ENCODE measurements around the gene RBBP6.
"Not testable (repeated sequence)": the region's sequence is repeated elsewhere in the genome, so short reads cannot be mapped to it uniquely, and the experiment has no call there.

RBBP6 gene

DNA sequence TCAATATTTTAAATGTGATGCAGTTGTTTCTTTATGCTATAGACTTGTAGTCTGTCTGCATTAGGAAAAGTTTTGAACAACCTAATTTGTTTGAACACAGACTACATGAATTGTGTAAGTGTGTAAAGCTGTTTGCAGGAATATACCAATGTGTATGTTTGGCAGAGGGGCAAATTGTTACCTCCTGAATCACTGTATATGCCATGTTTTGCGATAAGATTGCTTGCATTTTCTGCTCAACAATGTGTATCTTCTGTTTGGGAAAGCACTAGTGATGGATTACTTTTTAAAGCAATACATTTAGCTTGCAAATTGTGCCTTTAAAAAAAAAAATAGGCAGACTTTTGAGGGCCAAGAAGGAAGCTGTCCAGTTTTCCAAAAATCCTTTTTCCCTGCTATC is 14.6 kb downstream of the RBBP6 start:
- Histone ChIP-seq H3K36me3 (ENCODE audit: control insufficient read depth, insufficient read depth, low read length) (peaks cover 15% of the 10 kb centered on the region), H3K27ac (ENCODE audit: insufficient read depth, low read depth, low read length, poor library complexity, severe bottlenecking) (no peak overlapping the region), H3K27me3 (ENCODE audit: control insufficient read depth, insufficient read depth, low read length, poor library complexity, severe bottlenecking) (no peaks in the 10 kb centered on the region), H3K4me3 (ENCODE audit: insufficient read depth, low read depth, low read length) (no peak overlapping the region), H3K9me3 (ENCODE audit: control insufficient read depth, low read length) (no peaks in the 10 kb centered on the region), H3K4me1 (ENCODE audit: control insufficient read depth, insufficient read depth, low read length) (no peaks in the 10 kb centered on the region)
- 90 to 95% methylated on average over 1 of the region's 1 CpG for whole genome bisulfite sequencing, 2 experiments

DNA sequence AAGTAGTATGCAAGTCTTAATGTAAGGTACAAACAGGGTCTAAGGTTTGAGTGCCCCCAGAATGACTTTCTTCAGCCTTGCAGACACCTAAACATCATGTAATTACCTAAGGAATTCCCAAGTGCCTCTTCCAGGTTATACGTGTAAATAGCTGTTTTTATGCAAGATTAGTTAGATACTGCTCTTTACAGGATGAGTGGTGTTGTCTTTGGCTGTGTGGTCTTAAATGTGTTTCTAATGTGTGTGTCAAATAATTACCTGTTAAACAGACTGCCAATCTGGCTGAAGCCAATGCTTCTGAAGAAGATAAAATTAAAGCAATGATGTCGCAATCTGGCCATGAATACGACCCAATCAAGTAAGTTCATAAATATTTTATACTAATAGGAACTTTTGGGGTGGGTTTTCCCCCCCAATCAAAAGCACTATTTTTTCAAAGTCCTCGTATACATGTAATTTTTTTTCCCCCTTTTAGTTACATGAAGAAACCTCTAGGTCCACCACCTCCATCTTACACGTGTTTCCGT is 16.0 kb downstream of the RBBP6 start:
- no peaks in the 10 kb centered on the region for H3K27me3 ChIP-seq (ENCODE audit: control insufficient read depth, insufficient read depth, low read length, poor library complexity, severe bottlenecking)
- no peaks in the 10 kb centered on the region for H3K9me3 ChIP-seq (ENCODE audit: control insufficient read depth, low read length)
- peaks cover 9% of the 10 kb centered on the region for H3K36me3 ChIP-seq (ENCODE audit: control insufficient read depth, insufficient read depth, low read length)
- H3K4me1 ChIP-seq (ENCODE audit: control insufficient read depth, insufficient read depth, low read length), result no peaks in the 10 kb centered on the region
- H3K27ac ChIP-seq (ENCODE audit: insufficient read depth, low read depth, low read length, poor library complexity, severe bottlenecking), result no peak overlapping the region
- no peak overlapping the region for H3K4me3 ChIP-seq (ENCODE audit: insufficient read depth, low read depth, low read length)
- WGBS, 2 experiments, result 90 to 99% methylated on average over 6 of the region's 6 CpGs

DNA sequence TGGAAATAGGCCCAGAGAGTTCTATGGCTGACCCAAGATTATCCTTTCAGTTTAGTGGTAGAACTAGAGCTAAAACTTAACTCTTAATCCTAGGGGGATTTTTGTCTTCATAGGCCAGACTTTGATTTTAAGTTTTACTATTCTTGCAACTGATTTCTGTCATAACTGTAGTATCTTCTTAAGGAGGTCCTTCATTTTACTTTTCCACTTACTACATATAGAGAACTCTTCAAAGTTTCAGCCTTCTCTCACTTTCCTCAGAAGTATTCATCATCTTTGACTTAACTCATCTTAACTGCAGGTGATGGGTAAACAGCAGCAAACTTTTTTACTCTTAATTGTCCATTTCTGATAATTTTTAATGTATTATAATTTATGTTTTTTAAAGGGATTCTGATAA is 23.4 kb downstream of the RBBP6 start:
- no peak overlapping the region for H3K27ac ChIP-seq (ENCODE audit: insufficient read depth, low read depth, low read length, poor library complexity, severe bottlenecking)
- no peaks in the 10 kb centered on the region for H3K4me1 ChIP-seq (ENCODE audit: control insufficient read depth, insufficient read depth, low read length)
- H3K4me3 ChIP-seq (ENCODE audit: insufficient read depth, low read depth, low read length), result no peak overlapping the region
- H3K36me3 ChIP-seq (ENCODE audit: control insufficient read depth, insufficient read depth, low read length), result peaks cover 57% of the 10 kb centered on the region
- no peaks in the 10 kb centered on the region for H3K9me3 ChIP-seq (ENCODE audit: control insufficient read depth, low read length)
- H3K27me3 ChIP-seq (ENCODE audit: control insufficient read depth, insufficient read depth, low read length, poor library complexity, severe bottlenecking), result no peaks in the 10 kb centered on the region

DNA sequence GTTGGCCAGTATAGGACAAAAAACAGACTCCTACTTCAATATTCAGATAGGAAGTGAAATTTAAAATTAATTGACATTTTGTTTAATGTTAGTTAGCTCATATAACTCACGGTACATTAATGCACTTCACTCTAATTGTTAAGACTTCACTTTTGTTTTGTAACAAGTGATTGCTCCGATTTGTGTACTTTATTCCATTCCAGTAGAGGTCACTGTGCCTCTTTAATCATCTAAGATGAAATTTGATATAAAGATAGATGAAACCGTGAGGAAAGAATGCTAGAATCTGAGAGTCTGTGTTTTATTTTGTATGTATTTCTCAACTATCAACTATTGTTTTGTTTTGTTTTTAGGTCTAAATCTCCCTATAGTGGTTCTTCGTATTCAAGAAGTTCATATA is 29.0 kb downstream of the RBBP6 start:
- 95 to 100% methylated on average over 3 to 4 of the region's 4 CpGs for WGBS, 2 experiments
- H3K27me3 ChIP-seq (ENCODE audit: control insufficient read depth, insufficient read depth, low read length, poor library complexity, severe bottlenecking), result no peaks in the 10 kb centered on the region
- H3K27ac ChIP-seq (ENCODE audit: insufficient read depth, low read depth, low read length, poor library complexity, severe bottlenecking), result no peak overlapping the region
- H3K4me1 ChIP-seq (ENCODE audit: control insufficient read depth, insufficient read depth, low read length), result no peaks in the 10 kb centered on the region
- no peak overlapping the region for H3K4me3 ChIP-seq (ENCODE audit: insufficient read depth, low read depth, low read length)
- no peaks in the 10 kb centered on the region for H3K9me3 ChIP-seq (ENCODE audit: control insufficient read depth, low read length)
- peaks cover 81% of the 10 kb centered on the region for H3K36me3 ChIP-seq (ENCODE audit: control insufficient read depth, insufficient read depth, low read length)

GRCh38 chr16:24571096-24571495 is 31.7 kb downstream of the RBBP6 start:
- peaks cover 62% of the 10 kb centered on the region for H3K36me3 ChIP-seq (ENCODE audit: control insufficient read depth, insufficient read depth, low read length)
- WGBS, 2 experiments, result 95 to 96% methylated on average over 6 of the region's 6 CpGs
- no peaks in the 10 kb centered on the region for H3K9me3 ChIP-seq (ENCODE audit: control insufficient read depth, low read length)
- no peaks in the 10 kb centered on the region for H3K27me3 ChIP-seq (ENCODE audit: control insufficient read depth, insufficient read depth, low read length, poor library complexity, severe bottlenecking)
- H3K27ac ChIP-seq (ENCODE audit: insufficient read depth, low read depth, low read length, poor library complexity, severe bottlenecking), result no peak overlapping the region
- H3K4me1 ChIP-seq (ENCODE audit: control insufficient read depth, insufficient read depth, low read length), result no peaks in the 10 kb centered on the region
- H3K4me3 ChIP-seq (ENCODE audit: insufficient read depth, low read depth, low read length), result no peak overlapping the region

DNA sequence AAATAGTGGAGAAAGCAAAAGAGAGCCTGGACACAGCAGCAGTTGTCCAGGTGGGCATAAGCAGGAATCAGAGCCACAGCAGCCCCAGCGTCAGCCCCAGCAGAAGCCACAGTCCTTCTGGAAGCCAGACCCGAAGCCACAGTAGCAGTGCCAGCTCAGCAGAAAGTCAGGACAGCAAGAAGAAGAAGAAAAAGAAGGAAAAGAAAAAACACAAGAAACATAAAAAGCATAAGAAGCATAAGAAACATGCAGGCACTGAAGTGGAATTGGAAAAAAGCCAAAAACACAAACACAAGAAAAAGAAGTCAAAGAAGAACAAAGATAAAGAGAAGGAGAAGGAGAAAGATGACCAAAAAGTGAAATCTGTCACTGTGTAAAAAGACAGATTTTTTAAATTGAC is 32.7 kb downstream of the RBBP6 start:
- Histone ChIP-seq H3K4me3 (ENCODE audit: insufficient read depth, low read depth, low read length) (no peak overlapping the region), H3K9me3 (ENCODE audit: control insufficient read depth, low read length) (no peaks in the 10 kb centered on the region), H3K36me3 (ENCODE audit: control insufficient read depth, insufficient read depth, low read length) (peaks cover 54% of the 10 kb centered on the region), H3K4me1 (ENCODE audit: control insufficient read depth, insufficient read depth, low read length) (no peaks in the 10 kb centered on the region), H3K27me3 (ENCODE audit: control insufficient read depth, insufficient read depth, low read length, poor library complexity, severe bottlenecking) (no peaks in the 10 kb centered on the region), H3K27ac (ENCODE audit: insufficient read depth, low read depth, low read length, poor library complexity, severe bottlenecking) (no peak overlapping the region)
- WGBS, 2 experiments, result 94 to 96% methylated on average over 2 of the region's 2 CpGs

DNA sequence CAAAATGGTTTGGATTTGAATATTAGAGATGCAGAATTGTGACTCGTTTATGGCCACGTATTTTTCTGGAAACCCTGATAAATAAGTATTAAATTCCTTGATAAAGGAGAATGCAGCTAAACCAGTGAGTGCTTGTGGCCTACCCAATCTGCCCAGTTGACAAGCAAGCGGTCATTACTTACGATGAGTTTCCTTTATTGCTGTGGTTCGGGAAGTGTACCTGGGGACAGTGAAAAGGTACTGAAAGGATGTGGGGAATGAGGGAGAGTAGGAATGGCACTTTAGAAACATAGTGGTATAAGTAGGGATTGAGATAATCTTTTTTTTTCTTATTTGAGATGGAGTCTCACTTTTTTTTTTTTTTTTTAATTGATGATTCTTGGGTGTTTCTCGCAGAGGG is 33.8 kb downstream of the RBBP6 start:
- Histone ChIP-seq H3K4me1 (ENCODE audit: control insufficient read depth, insufficient read depth, low read length) (no peaks in the 10 kb centered on the region), H3K9me3 (ENCODE audit: control insufficient read depth, low read length) (no peaks in the 10 kb centered on the region), H3K27ac (ENCODE audit: insufficient read depth, low read depth, low read length, poor library complexity, severe bottlenecking) (no peak overlapping the region), H3K27me3 (ENCODE audit: control insufficient read depth, insufficient read depth, low read length, poor library complexity, severe bottlenecking) (no peaks in the 10 kb centered on the region), H3K4me3 (ENCODE audit: insufficient read depth, low read depth, low read length) (no peak overlapping the region), H3K36me3 (ENCODE audit: control insufficient read depth, insufficient read depth, low read length) (peaks cover 43% of the 10 kb centered on the region)
- WGBS, 2 experiments, result 89 to 90% methylated on average over 5 of the region's 6 CpGs

DNA sequence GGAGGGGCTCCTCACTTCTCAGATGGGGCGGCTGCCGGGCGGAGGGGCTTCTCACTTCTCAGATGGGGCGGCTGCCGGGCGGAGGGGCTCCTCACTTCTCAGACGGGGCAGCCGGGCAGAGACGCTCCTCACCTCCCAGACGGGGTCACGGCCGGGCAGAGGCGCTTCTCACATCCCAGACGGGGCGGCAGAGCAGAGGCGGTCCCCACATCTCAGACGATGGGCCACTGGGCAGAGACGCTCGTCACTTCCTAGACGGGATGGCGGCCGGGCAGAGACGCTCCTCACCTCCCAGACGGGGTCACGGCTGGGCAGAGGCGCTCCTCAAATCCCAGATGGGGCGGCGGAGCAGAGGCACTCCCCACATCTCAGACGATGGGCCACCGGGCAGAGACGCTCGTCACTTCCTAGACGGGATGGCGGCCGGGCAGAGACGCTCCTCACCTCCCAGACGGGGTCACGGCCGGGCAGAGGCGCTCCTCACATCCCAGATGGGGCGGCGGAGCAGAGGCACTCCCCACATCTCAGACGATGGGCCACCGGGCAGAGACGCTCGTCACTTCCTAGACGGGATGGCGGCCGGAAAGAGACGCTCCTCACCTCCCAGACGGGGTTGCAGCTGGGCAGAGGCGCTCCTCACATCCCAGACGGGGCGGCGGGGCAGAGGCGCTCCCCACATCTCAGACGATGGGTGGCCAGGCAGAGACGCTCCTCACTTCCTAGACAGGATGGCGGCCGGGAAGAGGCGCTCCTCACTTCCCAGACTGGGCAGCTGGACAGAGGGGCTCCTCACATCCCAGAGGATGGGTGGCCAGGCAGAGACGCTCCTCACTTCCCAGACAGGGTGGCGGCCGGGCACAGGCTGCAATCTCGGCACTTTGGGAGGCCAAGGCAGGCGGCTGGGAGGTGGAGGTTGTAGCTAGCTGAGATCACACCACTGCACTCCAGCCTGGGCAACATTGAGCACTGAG is 35.4 kb downstream of the RBBP6 start:
- H3K36me3 ChIP-seq (ENCODE audit: control insufficient read depth, insufficient read depth, low read length), result peaks cover 27% of the 10 kb centered on the region
- H3K9me3 ChIP-seq (ENCODE audit: control insufficient read depth, low read length); H3K27me3 ChIP-seq (ENCODE audit: control insufficient read depth, insufficient read depth, low read length, poor library complexity, severe bottlenecking); H3K4me1 ChIP-seq (ENCODE audit: control insufficient read depth, insufficient read depth, low read length); H3K4me3 ChIP-seq (ENCODE audit: insufficient read depth, low read depth, low read length); H3K27ac ChIP-seq (ENCODE audit: insufficient read depth, low read depth, low read length, poor library complexity, severe bottlenecking): not testable (repeated sequence)
- WGBS, 2 experiments, result 95% methylated on average over 65 to 66 of the region's 66 CpGs

DNA sequence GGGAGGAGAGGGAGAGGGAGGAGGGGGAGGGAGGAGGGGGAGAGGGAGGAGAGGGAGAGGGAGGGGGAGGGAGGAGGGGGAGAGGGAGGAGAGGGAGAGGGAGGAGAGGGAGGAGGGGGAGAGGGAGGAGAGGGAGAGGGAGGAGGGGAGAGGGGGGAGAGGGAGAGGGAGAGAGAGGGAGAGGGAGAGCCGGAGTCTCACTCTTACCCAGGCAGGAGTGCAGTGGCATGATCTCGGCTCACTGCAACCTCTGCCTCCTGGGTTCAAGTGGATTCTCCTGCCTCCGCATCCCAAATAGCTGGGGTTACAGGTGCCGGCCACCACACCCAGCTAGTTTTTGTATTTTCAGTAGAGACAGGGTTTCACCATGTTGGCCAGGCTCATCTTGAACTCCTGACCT is 36.4 kb downstream of the RBBP6 start:
- peaks cover 18% of the 10 kb centered on the region for H3K36me3 ChIP-seq (ENCODE audit: control insufficient read depth, insufficient read depth, low read length)
- not testable (repeated sequence) for H3K27me3 ChIP-seq (ENCODE audit: control insufficient read depth, insufficient read depth, low read length, poor library complexity, severe bottlenecking); H3K9me3 ChIP-seq (ENCODE audit: control insufficient read depth, low read length); H3K4me1 ChIP-seq (ENCODE audit: control insufficient read depth, insufficient read depth, low read length); H3K27ac ChIP-seq (ENCODE audit: insufficient read depth, low read depth, low read length, poor library complexity, severe bottlenecking); H3K4me3 ChIP-seq (ENCODE audit: insufficient read depth, low read depth, low read length)
- 85 to 95% methylated on average over 4 of the region's 4 CpGs for WGBS, 2 experiments

GRCh38 chr16:24577167-24577566 is 37.8 kb downstream of the RBBP6 start:
- no peaks in the 10 kb centered on the region for H3K4me1 ChIP-seq (ENCODE audit: control insufficient read depth, insufficient read depth, low read length)
- H3K4me3 ChIP-seq (ENCODE audit: insufficient read depth, low read depth, low read length), result no peak overlapping the region
- no peaks in the 10 kb centered on the region for H3K27me3 ChIP-seq (ENCODE audit: control insufficient read depth, insufficient read depth, low read length, poor library complexity, severe bottlenecking)
- H3K36me3 ChIP-seq (ENCODE audit: control insufficient read depth, insufficient read depth, low read length), result peaks cover 5% of the 10 kb centered on the region
- no peak overlapping the region for H3K27ac ChIP-seq (ENCODE audit: insufficient read depth, low read depth, low read length, poor library complexity, severe bottlenecking)
- 90 to 93% methylated on average over 11 of the region's 11 CpGs for WGBS, 2 experiments
- H3K9me3 ChIP-seq (ENCODE audit: control insufficient read depth, low read length), result no peaks in the 10 kb centered on the region

Measured in ectodermal cell (in vitro differentiated cells).